Muscle of leg (tissue), 11 donors: ENCODE results near the gene SRC. TPM values are rescaled to one million over a fixed set of nuclear protein-coding genes. Genes with fewer than 3 reads are reported as not detected.
A peak's percentile ranks its signal among the peaks of the same experiment; 100 is the strongest.

ENCODE experiments used
- DNase-seq: peaks from one replicate; pipeline ENCODE4 v3.0.0; 2013
- H3K27ac ChIP-seq: one replicate; pipeline ENCODE4 v1.5.1; 2013; ENCODE audit warnings: mild to moderate bottlenecking, low read length, control low read depth
- H3K27me3 ChIP-seq: one replicate; pipeline ENCODE4 v1.6.1; 2013; ENCODE audit warnings: low read length; ENCODE audit not compliant: control insufficient read depth, insufficient read depth
- H3K36me3 ChIP-seq: one replicate; pipeline ENCODE4 v1.6.1; 2013; ENCODE audit warnings: low read length; ENCODE audit not compliant: control insufficient read depth, insufficient read depth
- H3K4me1 ChIP-seq: one replicate; pipeline ENCODE4 v1.6.1; 2013; ENCODE audit warnings: low read length; ENCODE audit not compliant: control insufficient read depth, insufficient read depth
- H3K4me3 ChIP-seq: one replicate; pipeline ENCODE4 v1.5.1; 2013; ENCODE audit warnings: low read length, control low read depth
- H3K9me3 ChIP-seq: replicated peaks from 2 replicates; pipeline ENCODE4 v1.6.1; 2013; ENCODE audit warnings: low read depth, low read length; ENCODE audit not compliant: control insufficient read depth
- WGBS: methylation state at CpG from one replicate; pipeline ENCODE4 v1.1.5; 2013; ENCODE audit warnings: missing lambda C conversion rate; ENCODE audit not compliant: insufficient coverage; 5-methylcytosine and 5-hydroxymethylcytosine counted together
- polyA plus RNA-seq, 8 donors: library from polyadenylated mRNA; unstranded; fragments of 120-200 nt; gene quantifications; one replicate each; pipeline versions ENCODE4 v1.2.1 to v1.2.3, GENCODE V29; 2013; ENCODE audit warnings: inconsistent platforms in 1 of 8, low replicate concordance in 1 of 8; ENCODE audit not compliant: insufficient read length in 8 of 8, insufficient read depth in 1 of 8
- total RNA-seq: library from RNA; stranded (reverse); fragments of 120-200 nt; gene quantifications from one replicate; pipeline ENCODE4 v1.2.4, GENCODE V29; 2013

The SRC gene
- total and polyA plus RNA-seq, 9 donors: 8.6 to 25.4 (median 16.6) TPM

DNA sequence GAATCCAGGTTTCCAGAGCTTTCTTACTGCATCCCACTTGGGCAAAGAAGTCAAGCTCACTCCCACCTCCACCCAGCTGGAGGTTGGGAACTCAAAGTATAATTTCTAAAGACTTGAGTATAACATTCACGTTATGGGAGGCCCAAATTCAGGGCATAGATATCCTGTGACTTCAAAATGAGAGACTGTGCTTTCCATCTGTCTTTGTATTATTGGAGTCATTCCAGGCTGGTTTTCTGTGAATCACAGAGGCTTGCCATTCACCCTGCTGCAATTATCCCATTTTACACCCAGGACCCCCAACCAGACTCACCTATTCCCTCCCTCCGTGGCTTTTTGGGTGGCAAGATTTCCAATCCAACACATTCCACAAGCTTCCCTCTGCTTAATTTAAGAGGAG is 19.3 kb upstream of the SRC start:
- H3K36me3 ChIP-seq: no peaks in the 10 kb centered on the region
- peaks cover 2% of the 10 kb centered on the region for H3K4me1 ChIP-seq
- H3K27me3 ChIP-seq: no peaks in the 10 kb centered on the region
- no CpG with 5 or more reads among the region's 2 CpGs for WGBS
- H3K4me3 ChIP-seq: no peak overlapping the region
- H3K27ac ChIP-seq: no peak overlapping the region
- no peaks in the 10 kb centered on the region for H3K9me3 ChIP-seq
- no peak for DNase-seq

- peak; percentile 57 for DNase-seq
Measured at GRCh38 chr20:37327748-37328147, 18.2 kb upstream of the SRC start.

DNA sequence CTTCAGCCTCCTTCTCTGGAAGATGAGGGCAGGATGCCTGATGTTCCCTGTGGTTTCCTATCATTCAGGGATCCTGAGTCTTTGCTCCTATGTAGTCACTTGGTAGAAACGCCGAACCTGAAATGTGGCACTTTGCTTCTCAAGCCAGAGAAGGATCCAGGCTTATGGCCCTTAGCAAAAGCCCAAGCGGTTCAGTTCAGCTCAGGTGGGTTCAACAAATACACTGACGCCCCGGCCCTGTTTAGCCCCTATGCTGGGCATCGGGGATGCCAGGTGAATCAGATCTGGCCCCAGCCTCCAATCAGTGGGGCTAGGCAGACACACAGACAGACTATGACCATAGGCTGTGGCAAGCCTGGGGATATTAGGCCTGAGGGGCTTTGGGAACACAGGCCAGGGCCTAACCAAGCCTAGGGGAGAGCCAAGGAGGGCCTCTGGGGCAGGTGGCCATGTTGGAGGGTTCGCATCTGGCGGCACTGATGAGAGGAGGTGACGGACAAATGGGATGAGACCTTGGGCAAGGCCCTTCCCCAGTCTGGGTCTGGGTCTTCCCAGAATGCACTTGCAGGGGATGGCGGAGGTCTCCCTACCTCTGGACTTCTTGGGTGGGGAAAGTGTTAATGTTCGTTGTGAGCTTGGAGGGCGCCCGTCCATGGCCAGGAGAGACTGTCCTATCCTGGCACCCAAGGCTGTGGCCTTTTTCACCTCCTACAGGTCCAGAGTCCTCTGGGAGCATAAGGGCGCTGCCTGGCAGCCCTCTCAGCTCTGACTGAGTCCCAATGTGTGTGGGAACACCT is 17.6 kb upstream of the SRC start:
- no peak overlapping the region for H3K4me3 ChIP-seq
- H3K27me3 ChIP-seq: no peaks in the 10 kb centered on the region
- no peak overlapping the region for H3K27ac ChIP-seq
- 88% methylated on average over 10 of the region's 14 CpGs for WGBS
- no peak for DNase-seq
- peaks cover 10% of the 10 kb centered on the region for H3K4me1 ChIP-seq
- H3K9me3 ChIP-seq: no peaks in the 10 kb centered on the region
- no peaks in the 10 kb centered on the region for H3K36me3 ChIP-seq

More at GRCh38 chr20:37327748-37328147, 18.2 kb upstream of the SRC start:
- Histone ChIP-seq H3K27me3 (no peaks in the 10 kb centered on the region), H3K27ac (no peak overlapping the region), H3K36me3 (no peaks in the 10 kb centered on the region), H3K4me1 (peaks cover 10% of the 10 kb centered on the region), H3K9me3 (no peaks in the 10 kb centered on the region), H3K4me3 (no peak overlapping the region)
- 62% methylated on average over 12 of the region's 13 CpGs for WGBS

DNA sequence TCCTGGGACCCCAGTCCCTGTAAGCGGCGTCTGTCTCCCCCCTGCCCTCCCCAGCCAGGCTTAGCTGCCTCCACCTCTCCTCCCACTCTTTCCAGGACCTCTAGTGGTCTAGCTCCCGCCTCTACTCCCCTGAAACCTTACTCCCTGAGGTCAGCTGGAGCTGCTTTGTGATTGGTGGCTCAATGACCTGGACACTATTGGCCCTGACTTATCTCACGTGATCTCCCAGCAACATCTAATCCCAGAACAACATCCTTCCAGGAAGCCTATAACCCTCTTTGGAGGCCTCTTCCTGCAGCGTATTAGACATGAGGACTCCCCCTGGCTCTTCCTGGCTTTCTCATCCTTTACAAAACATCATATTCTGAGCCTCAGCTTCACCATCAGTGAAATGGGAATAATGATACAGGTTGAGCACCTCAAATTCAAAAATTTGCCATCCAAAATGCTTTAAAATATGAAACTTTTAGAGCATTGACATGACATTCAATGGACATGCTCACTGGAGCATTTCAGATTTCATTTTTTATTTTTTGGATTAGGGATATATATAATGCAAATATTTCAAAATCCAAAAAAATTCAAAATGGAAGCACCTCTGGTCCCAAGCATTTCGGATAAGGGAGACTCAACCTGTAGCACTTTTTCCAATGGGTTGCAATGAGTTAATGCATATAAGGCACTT is 16.3 kb upstream of the SRC start:
- no peak overlapping the region for H3K4me3 ChIP-seq
- 60% methylated on average over 1 of the region's 6 CpGs for WGBS

GRCh38 chr20:37330316-37330715 is 15.6 kb upstream of the SRC start:
- no peak for DNase-seq
- 86% methylated on average over 6 of the region's 6 CpGs for WGBS
- Histone ChIP-seq H3K27ac (no peak overlapping the region), H3K4me1 (peaks cover 10% of the 10 kb centered on the region), H3K9me3 (no peaks in the 10 kb centered on the region), H3K36me3 (no peaks in the 10 kb centered on the region), H3K27me3 (no peaks in the 10 kb centered on the region), H3K4me3 (no peak overlapping the region)

More for the DNA sequence above, 16.3 kb upstream of the SRC start:
- Histone ChIP-seq H3K36me3 (no peaks in the 10 kb centered on the region), H3K9me3 (no peaks in the 10 kb centered on the region), H3K27me3 (no peaks in the 10 kb centered on the region), H3K27ac (no peak overlapping the region), H3K4me1 (peaks cover 10% of the 10 kb centered on the region)
- no peak for DNase-seq

DNA sequence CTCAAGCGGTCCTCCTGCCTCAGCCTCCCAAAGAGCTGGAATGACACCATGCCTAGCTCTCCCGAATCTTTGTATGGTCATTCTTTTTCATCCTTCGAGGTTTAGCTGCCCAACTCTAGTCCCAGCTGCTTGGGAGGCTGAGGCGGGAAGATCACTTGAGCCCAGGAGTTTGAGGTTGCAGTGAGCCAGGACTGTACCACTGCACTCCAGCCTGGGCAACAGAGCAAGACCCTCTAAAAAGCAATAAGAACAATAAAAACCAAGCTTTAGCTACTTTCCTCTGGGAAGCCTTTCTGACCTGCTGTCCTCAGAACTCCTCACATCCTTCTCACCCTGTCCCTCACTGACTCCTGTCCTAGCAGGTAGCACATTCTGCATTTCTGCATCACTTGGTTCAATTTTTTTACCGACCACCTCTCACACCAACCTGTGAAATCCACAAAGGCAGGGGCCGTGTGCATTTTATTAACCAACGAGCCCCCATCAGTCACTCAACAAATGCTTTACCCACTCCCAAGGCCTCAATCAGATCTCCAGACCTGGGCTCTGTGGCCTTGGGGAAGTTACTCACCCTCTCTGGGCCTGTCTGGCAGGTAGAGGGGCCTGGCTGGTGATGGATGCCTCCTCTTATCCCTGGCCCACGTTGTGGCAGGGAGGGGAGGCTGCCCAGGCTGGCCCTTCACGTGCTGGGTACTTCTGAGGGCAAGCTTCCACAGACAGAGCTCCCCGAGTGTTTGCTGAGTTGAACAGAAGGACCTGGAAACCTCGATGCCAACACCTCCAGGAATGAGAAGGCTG is 14.7 kb upstream of the SRC start:
- Histone ChIP-seq H3K27me3 (no peaks in the 10 kb centered on the region), H3K36me3 (no peaks in the 10 kb centered on the region), H3K9me3 (no peaks in the 10 kb centered on the region), H3K27ac (no peak overlapping the region), H3K4me1 (peaks cover 15% of the 10 kb centered on the region), H3K4me3 (no peak overlapping the region)
- WGBS: 81% methylated on average over 7 of the region's 11 CpGs
- DNase-seq: no peak

GRCh38 chr20:37333130-37333847 is 12.7 kb upstream of the SRC start:
- WGBS: 85% methylated on average over 3 of the region's 9 CpGs
- H3K27me3 ChIP-seq: no peaks in the 10 kb centered on the region
- no peaks in the 10 kb centered on the region for H3K36me3 ChIP-seq
- H3K4me1 ChIP-seq: peaks cover 24% of the 10 kb centered on the region
- DNase-seq: no peak
- no peaks in the 10 kb centered on the region for H3K9me3 ChIP-seq
- H3K4me3 ChIP-seq: no peak overlapping the region
- no peak overlapping the region for H3K27ac ChIP-seq

GRCh38 chr20:37333848-37334318 is 12.1 kb upstream of the SRC start:
- Histone ChIP-seq H3K4me1 (peaks cover 24% of the 10 kb centered on the region), H3K36me3 (no peaks in the 10 kb centered on the region), H3K9me3 (no peaks in the 10 kb centered on the region), H3K27ac (no peak overlapping the region), H3K27me3 (no peaks in the 10 kb centered on the region), H3K4me3 (no peak overlapping the region)
- 88% methylated on average over 12 of the region's 16 CpGs for WGBS
- DNase-seq: no peak

DNA sequence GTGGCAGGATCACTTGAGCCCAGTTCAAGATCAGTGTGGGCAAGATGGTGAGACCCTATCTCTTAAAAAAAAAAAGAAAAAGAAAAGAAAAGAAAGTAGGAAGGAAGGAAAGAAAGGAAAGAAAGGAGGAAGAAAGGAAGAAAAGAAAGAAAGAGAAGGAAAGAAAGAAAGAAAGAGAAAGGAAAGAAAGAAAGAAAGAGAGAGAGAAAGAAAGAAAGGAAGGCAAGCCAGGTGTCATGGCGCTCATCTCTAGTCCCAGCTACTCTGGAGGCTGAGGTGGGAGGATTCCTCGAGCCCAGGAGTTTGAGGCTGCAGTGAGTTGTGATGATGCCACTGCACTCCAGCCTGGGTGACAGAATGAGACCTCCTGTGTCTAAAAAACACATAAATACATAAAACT is 11.5 kb upstream of the SRC start:
- no peaks in the 10 kb centered on the region for H3K9me3 ChIP-seq
- H3K36me3 ChIP-seq: no peaks in the 10 kb centered on the region
- no peak overlapping the region for H3K4me3 ChIP-seq
- 100% methylated on average over 1 of the region's 2 CpGs for WGBS
- H3K27ac ChIP-seq: no peak overlapping the region
- peaks cover 24% of the 10 kb centered on the region for H3K4me1 ChIP-seq
- DNase-seq: no peak
- no peaks in the 10 kb centered on the region for H3K27me3 ChIP-seq
